CD1c-positive myeloid dendritic cell (primary cell): ENCODE data around the gene AFTPH.

Experiments used
- DNase-seq: peaks from one replicate; pipeline ENCODE4 v3.0.0-alpha.2; 2016; ENCODE audit errors: extremely low spot score

Gene AFTPH

GRCh38 chr2:64538764-64539433, 14.8 kb downstream of the AFTPH start:
- no peak for DNase-seq

- no peak for DNase-seq
Measured at GRCh38 chr2:64540615-64541014, 16.5 kb downstream of the AFTPH start.

GRCh38 chr2:64541547-64541946, 17.4 kb downstream of the AFTPH start:
- no peak for DNase-seq

GRCh38 chr2:64542071-64543007, 18.2 kb downstream of the AFTPH start:
- no peak for DNase-seq

GRCh38 chr2:64543008-64543697, 19.0 kb downstream of the AFTPH start:
- DNase-seq = no peak

- no peak for DNase-seq
Measured at GRCh38 chr2:64548761-64549160, 24.6 kb downstream of the AFTPH start.

GRCh38 chr2:64550042-64550441, 25.9 kb downstream of the AFTPH start:
- DNase-seq = no peak

GRCh38 chr2:64551851-64552250, 27.7 kb downstream of the AFTPH start:
- DNase-seq = no peak

GRCh38 chr2:64554117-64554516, 30.0 kb downstream of the AFTPH start:
- no peak for DNase-seq

GRCh38 chr2:64558445-64559081, 34.4 kb downstream of the AFTPH start:
- DNase-seq = no peak

- peak; percentile 48 for DNase-seq
Measured at GRCh38 chr2:64562148-64562784, 38.1 kb downstream of the AFTPH start.

GRCh38 chr2:64563436-64563938, 39.4 kb downstream of the AFTPH start:
- DNase-seq = no peak

GRCh38 chr2:64565949-64566710, 42.0 kb downstream of the AFTPH start:
- DNase-seq = no peak

GRCh38 chr2:64567473-64567872, 43.3 kb downstream of the AFTPH start:
- DNase-seq = no peak

- no peak for DNase-seq
Measured at GRCh38 chr2:64568836-64569235, 44.7 kb downstream of the AFTPH start.

GRCh38 chr2:64574871-64575270, 50.7 kb downstream of the AFTPH start:
- DNase-seq = no peak

- no peak for DNase-seq
Measured at GRCh38 chr2:64581018-64581417, 56.9 kb downstream of the AFTPH start.

GRCh38 chr2:64581777-64582539, 57.8 kb downstream of the AFTPH start:
- no peak for DNase-seq

- DNase-seq = no peak
Measured at GRCh38 chr2:64582774-64583340, 58.7 kb downstream of the AFTPH start.
